HG02763 (cell line): ENCODE measurements around the gene IL26.

Experiments used
- ATAC-seq: cut with Tn5 transposase; IDR thresholded peaks from one replicate; pipeline ENCODE4 v1.9.1; 2021; ENCODE audit warnings: mild to moderate bottlenecking, moderate library complexity; ENCODE audit not compliant: unreplicated experiment

Gene IL26

DNA sequence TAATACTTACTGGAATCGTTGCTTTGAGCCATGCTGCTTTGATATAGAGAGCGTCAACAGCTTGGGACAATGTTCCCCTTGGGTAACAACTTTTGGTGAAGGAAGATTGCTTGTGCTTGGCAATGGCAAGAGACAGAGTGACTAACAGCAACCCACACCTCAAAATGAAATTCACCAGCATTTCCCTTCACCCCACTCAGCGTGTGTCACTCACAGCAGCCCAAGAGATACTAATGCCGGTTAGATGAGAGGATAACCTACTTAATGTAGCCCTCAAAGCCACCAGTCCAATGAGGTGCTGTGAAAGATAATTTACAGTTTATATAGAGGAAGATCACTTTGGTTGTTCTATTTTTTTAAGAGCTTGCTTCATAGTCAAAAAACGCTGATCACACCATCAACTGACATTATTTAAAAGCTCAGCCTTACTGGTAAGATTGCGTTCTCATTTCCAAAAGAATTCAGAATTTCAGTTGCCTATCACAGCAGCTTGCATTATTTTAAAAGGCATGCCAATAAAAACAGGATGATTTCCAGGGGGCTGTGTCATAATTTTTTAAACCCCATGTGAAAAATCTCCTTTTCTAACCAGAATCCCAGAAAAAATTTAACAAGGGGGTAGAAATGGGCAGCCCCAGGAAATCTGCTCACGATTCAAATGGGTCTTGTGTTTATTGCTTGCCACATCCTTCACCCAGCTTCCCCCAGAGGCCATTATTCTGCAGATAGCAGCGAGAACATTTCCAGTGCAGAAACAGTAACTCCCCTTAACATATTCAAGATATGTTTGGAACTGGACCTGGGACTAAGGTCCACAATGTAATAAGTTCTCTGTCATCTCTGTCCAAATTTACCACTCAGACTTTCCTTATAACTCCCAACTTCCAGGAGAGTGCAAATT is at the start of gene IL26:
IL26 (minus strand) TSS at position 235 of the 901 bp plus-strand sequence; CDS start at position 181, 54 bp downstream.
- ATAC-seq, result no peak

- no peak for ATAC-seq
These were observed 47.1 kb upstream of the IL26 start for GRCh38 chr12:68272732-68273131.

GRCh38 chr12:68271346-68271745 is 45.7 kb upstream of the IL26 start:
- ATAC-seq, result no peak

DNA sequence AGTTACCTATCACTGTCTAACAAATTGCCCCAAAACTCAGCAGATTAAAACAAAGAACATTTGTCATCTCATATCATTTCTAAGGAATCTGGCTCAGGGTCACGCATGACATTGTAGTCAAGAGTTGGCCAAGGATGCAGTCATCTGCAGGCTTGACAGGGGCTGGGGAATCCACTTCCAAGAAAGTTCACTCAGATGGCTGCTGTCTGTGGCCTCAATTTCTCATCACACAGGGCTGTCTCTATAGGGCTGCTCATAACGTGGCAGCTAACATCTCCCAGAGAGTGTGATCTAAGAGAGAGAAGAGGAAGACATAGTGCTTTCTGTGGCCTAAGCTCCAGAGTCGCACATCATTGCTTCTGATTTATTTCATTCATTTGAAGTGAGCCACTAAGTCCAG is 44.7 kb upstream of the IL26 start:
- ATAC-seq, result no peak

GRCh38 chr12:68269779-68270178 is 44.2 kb upstream of the IL26 start:
- ATAC-seq, result no peak

GRCh38 chr12:68268967-68269366 is 43.4 kb upstream of the IL26 start:
- ATAC-seq, result no peak

- ATAC-seq, result no peak
These were observed 42.3 kb upstream of the IL26 start for GRCh38 chr12:68267892-68268396.

- no peak for ATAC-seq
These were observed 39.2 kb upstream of the IL26 start for GRCh38 chr12:68264857-68265256.

- ATAC-seq, result no peak
These were observed 38.7 kb upstream of the IL26 start for GRCh38 chr12:68264158-68264855.

DNA sequence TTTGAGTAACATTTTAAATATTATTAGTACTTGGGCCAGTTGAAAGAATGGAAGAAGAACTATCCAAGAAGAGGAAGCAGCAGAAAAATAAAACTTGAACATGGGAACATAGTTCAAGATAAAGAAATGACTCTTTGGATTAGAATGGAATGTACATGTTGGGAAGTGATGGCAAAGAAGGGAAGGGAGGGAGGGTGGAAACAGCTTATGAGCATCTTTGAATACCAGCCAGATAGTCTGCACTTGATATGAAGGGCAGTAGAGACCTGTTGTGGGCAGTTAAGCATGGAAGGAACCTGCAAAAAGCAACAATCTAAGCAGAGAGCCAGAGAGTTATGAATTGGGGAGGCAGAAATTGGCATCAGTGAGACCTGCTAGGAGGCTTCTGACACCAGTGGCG is 37.8 kb upstream of the IL26 start:
- ATAC-seq, result no peak

DNA sequence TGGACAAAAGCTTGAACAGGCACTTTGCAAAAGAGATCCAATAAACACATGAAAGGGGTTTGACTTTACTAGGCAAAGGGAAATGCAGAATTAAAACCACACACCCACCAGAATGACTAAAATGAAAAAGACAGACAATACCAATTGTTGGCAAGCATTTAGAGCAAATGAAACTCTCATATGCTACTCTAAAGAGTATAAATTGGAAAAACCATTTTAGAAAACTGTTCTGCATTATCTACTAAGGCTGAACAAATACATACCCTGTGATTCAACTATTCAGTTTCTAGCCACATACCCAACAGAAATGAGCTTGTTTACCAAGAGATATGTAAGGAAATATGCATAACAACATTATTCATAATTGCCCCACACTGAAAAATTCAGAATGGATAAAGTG is 36.3 kb upstream of the IL26 start:
- no peak for ATAC-seq

- ATAC-seq, result no peak
These were observed 34.5 kb upstream of the IL26 start for GRCh38 chr12:68260153-68260552.

GRCh38 chr12:68259318-68259940 is 33.8 kb upstream of the IL26 start:
- no peak for ATAC-seq

DNA sequence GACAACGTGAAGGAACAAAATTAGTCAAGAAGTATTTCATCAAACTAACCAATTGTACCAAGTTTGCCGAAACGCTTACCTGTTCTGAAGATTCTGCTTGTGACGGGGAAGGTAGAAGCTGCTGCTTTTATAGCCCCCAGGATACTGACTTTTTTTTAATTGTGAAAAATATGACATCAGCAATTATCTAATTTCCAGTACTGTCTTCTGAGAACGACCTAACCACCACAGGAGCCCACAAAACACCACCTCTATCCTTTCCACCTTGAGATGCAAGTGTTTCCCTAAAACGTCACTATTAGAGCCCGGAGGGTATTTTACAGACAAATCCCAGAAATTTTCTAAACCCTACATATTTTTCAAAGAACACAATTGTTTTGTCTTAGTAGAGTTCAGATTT is 27.9 kb upstream of the IL26 start, which contains the start of gene IL22:
IL22 (minus strand) TSS at position 101 of the 400 bp plus-strand sequence. CDS start 156 bp downstream, outside the sequence.
- no peak for ATAC-seq

DNA sequence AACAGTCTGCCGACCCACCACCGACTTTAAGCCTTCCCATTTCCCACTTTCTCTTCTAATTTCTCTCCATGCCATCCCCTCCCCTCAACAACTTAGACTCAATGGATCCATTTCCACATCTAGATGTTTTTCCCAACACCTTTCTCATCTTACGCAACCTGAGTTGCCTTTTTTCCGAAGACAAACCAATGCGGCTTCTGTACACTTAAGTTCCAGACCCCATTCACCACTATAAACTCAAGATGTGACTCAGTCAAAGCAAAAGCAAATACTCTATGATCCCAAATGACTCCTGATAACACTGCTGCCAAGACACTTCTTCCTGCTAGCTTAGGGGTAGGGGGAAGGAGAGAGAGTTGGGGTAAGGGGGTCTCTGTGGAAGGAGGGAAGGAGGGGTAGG is 26.5 kb upstream of the IL26 start:
- no peak for ATAC-seq

- ATAC-seq, result no peak
These were observed 24.8 kb upstream of the IL26 start for GRCh38 chr12:68250454-68250853.

GRCh38 chr12:68247785-68248184 is 22.2 kb upstream of the IL26 start:
- ATAC-seq, result no peak

GRCh38 chr12:68246350-68246749 is 20.7 kb upstream of the IL26 start:
- ATAC-seq, result no peak

GRCh38 chr12:68245180-68246021 is 19.8 kb upstream of the IL26 start:
- ATAC-seq, result no peak

- ATAC-seq, result no peak
These were observed 17.2 kb upstream of the IL26 start for GRCh38 chr12:68242777-68243176.
